ENCODE results near the gene SUGCT.

- TF ChIP-seq EZH2 (IDR thresholded peaks at IDR 0.05; ENCODE audit: borderline replicate concordance, low read length) (no peak), CTCF (conservative IDR thresholded peaks at IDR 0.05 in 1 of 2, IDR thresholded peaks at IDR 0.05 in 1 of 2; ENCODE audit: extremely low read depth in 1 of 2, insufficient read depth in 1 of 2, low read depth in 1 of 2, low read length in 2 of 2) (no peak)
Observed at GRCh38 chr7:40492946-40493345, 358.1 kb downstream of the SUGCT start.
